ENCODE results near the gene ARHGAP10. TPM values are rescaled to one million over a fixed set of nuclear protein-coding genes. Genes with fewer than 3 reads are reported as not detected.

The ARHGAP10 gene
- total RNA-seq, 4 donors from 2014 or later, result 7.0 to 52.8 (median 19.9) TPM

GRCh38 chr4:147822128-147822527 lies 90.2 kb downstream of the ARHGAP10 start:
- TF ChIP-seq, protein P1, sequence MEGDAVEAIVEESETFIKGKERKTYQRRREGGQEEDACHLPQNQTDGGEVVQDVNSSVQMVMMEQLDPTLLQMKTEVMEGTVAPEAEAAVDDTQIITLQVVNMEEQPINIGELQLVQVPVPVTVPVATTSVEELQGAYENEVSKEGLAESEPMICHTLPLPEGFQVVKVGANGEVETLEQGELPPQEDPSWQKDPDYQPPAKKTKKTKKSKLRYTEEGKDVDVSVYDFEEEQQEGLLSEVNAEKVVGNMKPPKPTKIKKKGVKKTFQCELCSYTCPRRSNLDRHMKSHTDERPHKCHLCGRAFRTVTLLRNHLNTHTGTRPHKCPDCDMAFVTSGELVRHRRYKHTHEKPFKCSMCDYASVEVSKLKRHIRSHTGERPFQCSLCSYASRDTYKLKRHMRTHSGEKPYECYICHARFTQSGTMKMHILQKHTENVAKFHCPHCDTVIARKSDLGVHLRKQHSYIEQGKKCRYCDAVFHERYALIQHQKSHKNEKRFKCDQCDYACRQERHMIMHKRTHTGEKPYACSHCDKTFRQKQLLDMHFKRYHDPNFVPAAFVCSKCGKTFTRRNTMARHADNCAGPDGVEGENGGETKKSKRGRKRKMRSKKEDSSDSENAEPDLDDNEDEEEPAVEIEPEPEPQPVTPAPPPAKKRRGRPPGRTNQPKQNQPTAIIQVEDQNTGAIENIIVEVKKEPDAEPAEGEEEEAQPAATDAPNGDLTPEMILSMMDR (IDR thresholded peaks at IDR 0.05), result no peak
- TF ChIP-seq POLR2A (IDR thresholded peaks at IDR 0.05), result no peak
- no peaks in the 10 kb centered on the region for H3K9me3 ChIP-seq
- peak in 2 of 3 donors; percentile 29 to 78 for DNase-seq
- no peak overlapping the region for H3K4me3 ChIP-seq
- no peaks in the 10 kb centered on the region for H3K27me3 ChIP-seq
- peaks cover 0 to 5% (median 0%) of the 10 kb centered on the region in 3 donors for H3K36me3 ChIP-seq
- H3K4me1 ChIP-seq, result peaks cover 0 to 23% (median 0%) of the 10 kb centered on the region in 4 donors
- H3K27ac ChIP-seq, result no peak overlapping the region

GRCh38 chr4:147823130-147823529 lies 91.2 kb downstream of the ARHGAP10 start:
- Histone ChIP-seq H3K27me3 (no peaks in the 10 kb centered on the region), H3K27ac (no peak overlapping the region), H3K4me3 (no peak overlapping the region), H3K9me3 (no peaks in the 10 kb centered on the region), H3K36me3 (peaks cover 0 to 5% (median 0%) of the 10 kb centered on the region in 3 donors), H3K4me1 (peaks cover 0 to 23% (median 0%) of the 10 kb centered on the region in 4 donors)
- DNase-seq, result no peak
- TF ChIP-seq POLR2A (IDR thresholded peaks at IDR 0.05), result no peak
- TF ChIP-seq, protein P1 (IDR thresholded peaks at IDR 0.05), result no peak

- TF ChIP-seq POLR2A (IDR thresholded peaks at IDR 0.05), result no peak
- H3K4me3 ChIP-seq, result no peak overlapping the region
- DNase-seq, result no peak
- no peak overlapping the region for H3K27ac ChIP-seq
- H3K36me3 ChIP-seq, result peaks cover 0 to 5% (median 0%) of the 10 kb centered on the region in 3 donors
- peaks cover 0 to 26% (median 3%) of the 10 kb centered on the region in 4 donors for H3K4me1 ChIP-seq
- H3K27me3 ChIP-seq, result no peaks in the 10 kb centered on the region
- no peaks in the 10 kb centered on the region for H3K9me3 ChIP-seq
Observed at GRCh38 chr4:147824316-147824715, 92.4 kb downstream of the ARHGAP10 start.

DNA sequence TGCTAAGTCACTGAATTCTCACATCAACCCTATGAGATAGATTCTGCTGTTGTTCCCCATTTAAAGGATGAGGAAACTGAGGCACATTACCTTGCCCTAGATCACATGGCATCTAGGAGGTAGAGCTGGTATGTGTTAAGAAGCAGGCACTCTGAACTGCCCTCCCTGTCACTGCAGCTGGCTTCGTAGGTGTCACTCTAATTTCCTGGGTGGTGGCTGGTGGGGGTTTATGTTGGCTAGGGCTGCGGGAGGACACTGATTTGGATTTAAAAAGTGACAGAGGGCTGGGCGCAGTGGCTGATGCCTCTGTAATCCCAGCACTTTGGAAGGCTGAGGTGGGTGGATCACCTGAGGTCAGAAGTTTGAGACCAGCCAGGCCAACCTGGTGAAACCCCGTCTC lies 93.0 kb downstream of the ARHGAP10 start:
- Histone ChIP-seq H3K27ac (no peak overlapping the region), H3K4me1 (peaks cover 0 to 26% (median 3%) of the 10 kb centered on the region in 4 donors)

GRCh38 chr4:147825451-147826287 lies 93.8 kb downstream of the ARHGAP10 start:
- TF ChIP-seq, protein P1 (IDR thresholded peaks at IDR 0.05), result no peak
- TF ChIP-seq POLR2A (IDR thresholded peaks at IDR 0.05), result no peak
- Histone ChIP-seq H3K4me1 (peaks cover 0 to 33% (median 3%) of the 10 kb centered on the region in 4 donors), H3K27me3 (no peaks in the 10 kb centered on the region), H3K4me3 (no peak overlapping the region), H3K36me3 (peaks cover 0 to 5% (median 0%) of the 10 kb centered on the region in 3 donors), H3K9me3 (no peaks in the 10 kb centered on the region), H3K27ac (peak overlapping the region in 2 of 4 donors; percentile 30 to 35)
- peak in 1 of 3 donors; percentile 54 for DNase-seq

More for the DNA sequence above, 93.0 kb downstream of the ARHGAP10 start:
- no peak for TF ChIP-seq POLR2A (IDR thresholded peaks at IDR 0.05)
- TF ChIP-seq, protein P1 (IDR thresholded peaks at IDR 0.05), result no peak
- no peak for DNase-seq
- Histone ChIP-seq H3K36me3 (peaks cover 0 to 5% (median 0%) of the 10 kb centered on the region in 3 donors), H3K4me3 (no peak overlapping the region), H3K27me3 (no peaks in the 10 kb centered on the region), H3K9me3 (no peaks in the 10 kb centered on the region)

- Histone ChIP-seq H3K36me3 (peaks cover 0 to 5% (median 0%) of the 10 kb centered on the region in 3 donors), H3K9me3 (no peaks in the 10 kb centered on the region), H3K4me1 (peaks cover 0 to 37% (median 3%) of the 10 kb centered on the region in 4 donors), H3K27ac (peak overlapping the region in 2 of 4 donors; percentile 30 to 35), H3K4me3 (no peak overlapping the region), H3K27me3 (no peaks in the 10 kb centered on the region)
- no peak for DNase-seq
- TF ChIP-seq, protein P1 (IDR thresholded peaks at IDR 0.05), result no peak
- TF ChIP-seq POLR2A (IDR thresholded peaks at IDR 0.05), result no peak
Observed at GRCh38 chr4:147826288-147826646, 94.4 kb downstream of the ARHGAP10 start.

Data from Peyer's patch (tissue), 4 donors.